Posterior cingulate gyrus (tissue), 11 donors: Measurements from ENCODE around the gene RHCG.

Source experiments
- DNase-seq, 10 donors: peaks; one replicate each; pipeline versions ENCODE4 v3.0.0 to v3.0.0-alpha.2; 2020 to 2021; ENCODE audit warnings: mixed read lengths in 3 of 10
- intact Hi-C: fragments of 100-400 bp; cut with DNase I; formaldehyde crosslinking; loops from one replicate; pipeline ENCODE4 v1.15.1; 2023

RHCG gene

GRCh38 chr15:89506026-89506686, 9.8 kb upstream of the RHCG start:
- no peak for DNase-seq
- intact Hi-C loops = no loop called here

- intact Hi-C loops = no loop called here
- DNase-seq = no peak
Observed at GRCh38 chr15:89504166-89504565, 7.8 kb upstream of the RHCG start.

GRCh38 chr15:89502867-89503595, 6.6 kb upstream of the RHCG start:
- intact Hi-C loops = no loop called here
- DNase-seq = no peak

- no peak for DNase-seq
Observed at GRCh38 chr15:89501646-89502045, 5.3 kb upstream of the RHCG start.

GRCh38 chr15:89500397-89501270, 4.3 kb upstream of the RHCG start:
- intact Hi-C loops = no loop called here
- peak in 1 of 10 donors; percentile 52 for DNase-seq

More at GRCh38 chr15:89501646-89502045, 5.3 kb upstream of the RHCG start:
- intact Hi-C loops = no loop called here

GRCh38 chr15:89499156-89499555, 2.8 kb upstream of the RHCG start:
- intact Hi-C loops = no loop called here
- DNase-seq = peak in 1 of 10 donors; percentile 49

- DNase-seq = peak in 1 of 10 donors; percentile 37
- intact Hi-C loops = no loop called here
Observed at GRCh38 chr15:89498574-89498906, 2.2 kb upstream of the RHCG start.

GRCh38 chr15:89497231-89497630, 848 bp upstream of the RHCG start:
- no peak for DNase-seq
- intact Hi-C loops = no loop called here

- intact Hi-C loops = no loop called here
- peak in 1 of 10 donors; percentile 17 for DNase-seq
Observed at GRCh38 chr15:89495638-89496145, 691 bp downstream of the RHCG start.

GRCh38 chr15:89494941-89495637, 1.3 kb downstream of the RHCG start:
- intact Hi-C loops = no loop called here

GRCh38 chr15:89494031-89494430, 2.4 kb downstream of the RHCG start:
- no peak for DNase-seq
- intact Hi-C loops = no loop called here

More at GRCh38 chr15:89494941-89495637, 1.3 kb downstream of the RHCG start:
- peak in 1 of 10 donors; percentile 76 for DNase-seq

GRCh38 chr15:89492934-89493631, 3.3 kb downstream of the RHCG start:
- intact Hi-C loops = no loop called here
- peak in 1 of 10 donors; percentile 80 for DNase-seq

- intact Hi-C loops = no loop called here
- peak in 1 of 10 donors; percentile 67 for DNase-seq
Observed at GRCh38 chr15:89492111-89492641, 4.2 kb downstream of the RHCG start.

- intact Hi-C loops = no loop called here
- peak in 6 of 10 donors; percentile 46 to 93 (median 76) for DNase-seq
Observed at GRCh38 chr15:89490814-89491315, 5.5 kb downstream of the RHCG start.

GRCh38 chr15:89490081-89490813, 6.1 kb downstream of the RHCG start:
- DNase-seq = peak in 1 of 10 donors; percentile 81
- intact Hi-C loops = no loop called here

GRCh38 chr15:89489376-89489775, 7.0 kb downstream of the RHCG start:
- intact Hi-C loops = no loop called here
- no peak for DNase-seq

GRCh38 chr15:89487791-89488190, 8.6 kb downstream of the RHCG start:
- intact Hi-C loops = no loop called here
- no peak for DNase-seq

- intact Hi-C loops = no loop called here
Observed at GRCh38 chr15:89486726-89487050, 9.7 kb downstream of the RHCG start.

GRCh38 chr15:89483079-89483478, 13.3 kb downstream of the RHCG start:
- intact Hi-C loops = no loop called here
- DNase-seq = no peak

More at GRCh38 chr15:89486726-89487050, 9.7 kb downstream of the RHCG start:
- DNase-seq = peak in 6 of 10 donors; percentile 39 to 91 (median 74)
